CD14-positive monocyte (primary cell): ENCODE measurements around the gene CIITA. TPM values are rescaled to one million over a fixed set of nuclear protein-coding genes. Genes with fewer than 3 reads are reported as not detected.

Experiments
- DNase-seq, 3 donors: peaks; one replicate each; pipeline ENCODE4 v3.0.0-alpha.2; 2011 to 2022
- H2AFZ ChIP-seq: 2 replicates; pipeline ENCODE4 v1.6.0; 2012; ENCODE audit warnings: mild to moderate bottlenecking, low read depth, low read length, inconsistent platforms; ENCODE audit not compliant: insufficient read depth, poor library complexity, severe bottlenecking
- H3K27ac ChIP-seq, 2 donors: 1 replicate in 1 of 2; 2 replicates in 1 of 2; pipeline ENCODE4 v1.5.1; 2012 to 2013; ENCODE audit warnings: low read length in 2 of 2, control low read depth in 1 of 2, inconsistent platforms in 1 of 2, low read depth in 1 of 2, mild to moderate bottlenecking in 1 of 2
- H3K27me3 ChIP-seq, 2 donors: one replicate each; pipeline versions ENCODE4 v1.6.0 to v1.6.1; 2011 to 2013; ENCODE audit warnings: low read length in 2 of 2; ENCODE audit not compliant: control insufficient read depth in 2 of 2, insufficient read depth in 2 of 2
- H3K36me3 ChIP-seq, 2 donors: replicated peaks in 1 of 2; 1 replicate in 1 of 2; 2 replicates in 1 of 2; pipeline versions ENCODE4 v1.5.1 to v1.6.1; 2012 to 2013; ENCODE audit warnings: low read length in 2 of 2, control low read depth in 1 of 2, inconsistent platforms in 1 of 2, mild to moderate bottlenecking in 1 of 2; ENCODE audit not compliant: insufficient read depth in 2 of 2, control insufficient read depth in 1 of 2
- H3K4me1 ChIP-seq, 2 donors: 1 replicate in 1 of 2; 2 replicates in 1 of 2; pipeline versions ENCODE4 v1.5.1 to v1.6.1; 2012 to 2013; ENCODE audit warnings: low read length in 2 of 2, control low read depth in 1 of 2, inconsistent platforms in 1 of 2, mild to moderate bottlenecking in 1 of 2, moderate library complexity in 1 of 2; ENCODE audit not compliant: insufficient read depth in 2 of 2, control insufficient read depth in 1 of 2
- H3K4me2 ChIP-seq: replicated peaks from 2 replicates; pipeline ENCODE3; 2012; ENCODE audit warnings: low read length, moderate library complexity, mild to moderate bottlenecking; ENCODE audit not compliant: poor library complexity, severe bottlenecking; ENCODE audit errors: extremely low read depth
- H3K4me3 ChIP-seq, 3 experiments: fragments of 200-600 bp in 1 of 3; sonication (generic) in 1 of 3; replicated peaks in 1 of 3; 1 replicate in 2 of 3; 2 replicates in 1 of 3; pipeline ENCODE4 v1.5.1; 2011 to 2013; ENCODE audit warnings: low read length in 3 of 3, mild to moderate bottlenecking in 3 of 3, control low read depth in 2 of 3, low read depth in 2 of 3, inconsistent platforms in 1 of 3, moderate library complexity in 1 of 3
- H3K79me2 ChIP-seq: 2 replicates; pipeline ENCODE4 v1.6.0; 2012; ENCODE audit warnings: mild to moderate bottlenecking, control low read depth, inconsistent platforms, low read length, moderate library complexity; ENCODE audit not compliant: insufficient read depth
- H3K9ac ChIP-seq: 2 replicates; pipeline ENCODE4 v1.6.0; 2017; ENCODE audit warnings: low read length, mild to moderate bottlenecking; ENCODE audit not compliant: insufficient read depth, poor library complexity, severe bottlenecking
- H3K9me3 ChIP-seq, 2 donors: replicated peaks in 1 of 2; 1 replicate in 1 of 2; 2 replicates in 1 of 2; pipeline versions ENCODE4 v1.5.1 to v1.6.1; 2012 to 2013; ENCODE audit warnings: low read length in 2 of 2, control low read depth in 1 of 2; ENCODE audit not compliant: control insufficient read depth in 1 of 2, insufficient read depth in 1 of 2
- H4K20me1 ChIP-seq: 2 replicates; pipeline ENCODE4 v1.6.0; 2012; ENCODE audit warnings: mild to moderate bottlenecking, low read length, control low read depth, moderate library complexity; ENCODE audit not compliant: insufficient read depth
- H3K27ac Mint-ChIP-seq, 7 donors: one replicate each; pipeline ENCODE4 v1.8.0; 2020; ENCODE audit warnings: mild to moderate bottlenecking in 7 of 7, mixed read lengths in 7 of 7, moderate library complexity in 6 of 7, inconsistent platforms in 2 of 7
- H3K27me3 Mint-ChIP-seq, 3 donors: one replicate each; pipeline ENCODE4 v1.8.0; 2021 to 2022; ENCODE audit warnings: low read depth in 3 of 3, mild to moderate bottlenecking in 3 of 3, mixed read lengths in 3 of 3, moderate library complexity in 3 of 3, inconsistent platforms in 1 of 3
- H3K36me3 Mint-ChIP-seq, 2 donors: one replicate each; pipeline ENCODE4 v1.8.0; 2020; ENCODE audit warnings: mixed read lengths in 2 of 2, inconsistent platforms in 1 of 2, mild to moderate bottlenecking in 1 of 2
- H3K4me1 Mint-ChIP-seq: one replicate; pipeline ENCODE4 v1.8.0; 2020; ENCODE audit warnings: mild to moderate bottlenecking, mixed read lengths
- H3K4me3 Mint-ChIP-seq, 2 donors: one replicate each; pipeline ENCODE4 v1.8.0; 2020; ENCODE audit warnings: mild to moderate bottlenecking in 2 of 2, mixed read lengths in 2 of 2, moderate library complexity in 1 of 2
- H3K9me3 Mint-ChIP-seq, 7 donors: one replicate each; pipeline ENCODE4 v1.8.0; 2020 to 2022; ENCODE audit warnings: mixed read lengths in 7 of 7, mild to moderate bottlenecking in 6 of 7, moderate library complexity in 6 of 7, inconsistent platforms in 2 of 7
- CTCF ChIP-seq: fragments of 200-600 bp; IDR thresholded peaks from one replicate; pipeline ENCODE4 v1.8.0; 2022; ENCODE audit warnings: antibody characterized with exemption, mild to moderate bottlenecking
- WGBS: methylation state at CpG from one replicate; pipeline ENCODE4 v1.1.5; 2013; ENCODE audit warnings: missing lambda C conversion rate; ENCODE audit not compliant: insufficient coverage; 5-methylcytosine and 5-hydroxymethylcytosine counted together
- intact Hi-C, 2 donors: fragments of 100-400 bp; cut with micrococcal nuclease; formaldehyde crosslinking; loops; one replicate each; pipeline versions ENCODE4 v1.15.0 to v1.15.1; 2023
- polyA plus RNA-seq, 3 donors: library from polyadenylated mRNA; depleted of rRNA in 1 of 3; unstranded in 2 of 3; stranded (reverse) in 1 of 3; fragments of 300-500 nt in 2 of 3; fragments of >200 nt in 1 of 3; fragmentation: Illumina TruSeq in 2 of 3; gene quantifications; 1 replicate in 2 of 3; 2 replicates in 1 of 3; pipeline ENCODE4 v1.2.3, GENCODE V29; 2012 to 2021

CIITA gene
- polyA plus RNA-seq, 3 donors, result 15.6 to 178 (median 22.1) TPM

GRCh38 chr16:10859020-10859419 lies 18.0 kb upstream of the CIITA start:
- H3K27ac Mint-ChIP-seq, result peak overlapping the region in 1 of 7 donors; percentile 76
- no peak overlapping the region for H3K4me2 ChIP-seq
- 95% methylated on average over 2 of the region's 2 CpGs for WGBS

GRCh38 chr16:10859658-10860057 lies 17.3 kb upstream of the CIITA start:
- TF ChIP-seq CTCF, result no peak
- Histone ChIP-seq H3K4me3 (no peak overlapping the region), H3K4me2 (no peak overlapping the region), H3K36me3 (no peaks in the 10 kb centered on the region), H4K20me1 (no peaks in the 10 kb centered on the region), H2AFZ (no peak overlapping the region), H3K9ac (no peak overlapping the region), H3K4me1 (peaks cover 25 to 31% of the 10 kb centered on the region in 2 donors), H3K27ac (no peak overlapping the region), H3K9me3 (no peaks in the 10 kb centered on the region), H3K27me3 (no peaks in the 10 kb centered on the region), H3K79me2 (no peaks in the 10 kb centered on the region)
- WGBS, result 0% methylated on average over 1 of the region's 6 CpGs
- DNase-seq, result peak in 1 of 3 donors; percentile 31
- Mint-ChIP-seq H3K4me1 (peaks cover 28% of the 10 kb centered on the region), H3K9me3 (peaks cover 0 to 8% (median 0%) of the 10 kb centered on the region in 7 donors), H3K27me3 (peaks cover 0 to 2% (median 2%) of the 10 kb centered on the region in 3 donors), H3K36me3 (peaks cover 0 to 4% of the 10 kb centered on the region in 2 donors), H3K4me3 (no peak overlapping the region), H3K27ac (peak overlapping the region in 3 of 7 donors; percentile 22 to 76 (median 72))
- intact Hi-C loops, result loop anchor here (5.0 to 10.0 kb wide), 3 partner anchors 38 to 235 kb away; no protein-coding TSS in a partner anchor

More at GRCh38 chr16:10859020-10859419, 18.0 kb upstream of the CIITA start:
- intact Hi-C loops, result loop anchor here in 1 of 2 donors (5.0 kb wide), 1 partner anchor 48 kb away; no protein-coding TSS in a partner anchor
- Histone ChIP-seq H3K4me1 (peaks cover 23 to 28% of the 10 kb centered on the region in 2 donors), H3K27me3 (no peaks in the 10 kb centered on the region), H3K27ac (no peak overlapping the region), H4K20me1 (no peaks in the 10 kb centered on the region), H3K4me3 (no peak overlapping the region), H3K9ac (no peak overlapping the region), H3K9me3 (no peaks in the 10 kb centered on the region), H3K36me3 (no peaks in the 10 kb centered on the region), H2AFZ (no peak overlapping the region), H3K79me2 (no peaks in the 10 kb centered on the region)
- TF ChIP-seq CTCF, result no peak
- Mint-ChIP-seq H3K4me3 (no peak overlapping the region), H3K27me3 (peaks cover 0 to 2% (median 1%) of the 10 kb centered on the region in 3 donors), H3K36me3 (peaks cover 0 to 4% of the 10 kb centered on the region in 2 donors), H3K9me3 (peaks cover 0 to 8% (median 0%) of the 10 kb centered on the region in 7 donors), H3K4me1 (peaks cover 27% of the 10 kb centered on the region)
- no peak for DNase-seq
